ENCODE measurements around the gene PCSK6.

DNA sequence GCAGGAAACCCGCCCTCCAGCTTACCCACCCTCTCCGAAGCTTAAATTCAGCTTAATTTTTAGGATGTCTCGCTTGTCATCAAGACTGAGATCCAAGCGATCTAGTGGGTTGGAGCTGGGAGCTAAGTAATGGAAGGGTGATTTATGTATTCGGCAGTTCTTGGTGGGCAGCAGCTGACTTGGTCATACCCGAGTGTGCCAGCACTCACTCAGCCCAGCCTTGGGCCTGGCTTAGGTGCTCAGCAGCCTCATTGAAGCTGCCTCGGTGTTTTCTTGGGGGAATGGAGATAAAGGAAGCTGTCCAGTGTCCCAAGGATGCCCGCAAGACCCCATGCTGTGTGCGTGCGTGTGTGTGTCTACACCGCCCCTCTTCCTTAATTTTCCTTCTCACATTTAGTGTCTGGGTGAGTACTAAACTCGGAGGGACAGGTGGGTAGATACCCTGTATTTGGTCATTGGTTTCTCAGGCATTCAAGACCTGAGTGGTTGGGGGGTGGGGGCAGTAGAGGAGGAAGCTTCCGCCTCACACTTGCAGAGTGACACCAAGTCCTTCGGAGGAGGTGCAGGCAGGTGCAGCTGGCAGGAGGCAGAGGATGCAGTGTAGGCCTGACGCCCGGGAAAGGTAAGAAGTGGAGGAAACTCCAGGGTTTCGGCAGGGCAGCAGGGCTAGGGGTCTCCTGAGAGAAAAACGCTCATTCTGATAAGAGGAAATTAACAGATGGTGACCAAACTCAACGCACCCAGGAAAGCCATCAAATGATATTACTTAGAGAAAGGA is 92.8 kb downstream of the PCSK6 start:
- TF ChIP-seq, protein P1, sequence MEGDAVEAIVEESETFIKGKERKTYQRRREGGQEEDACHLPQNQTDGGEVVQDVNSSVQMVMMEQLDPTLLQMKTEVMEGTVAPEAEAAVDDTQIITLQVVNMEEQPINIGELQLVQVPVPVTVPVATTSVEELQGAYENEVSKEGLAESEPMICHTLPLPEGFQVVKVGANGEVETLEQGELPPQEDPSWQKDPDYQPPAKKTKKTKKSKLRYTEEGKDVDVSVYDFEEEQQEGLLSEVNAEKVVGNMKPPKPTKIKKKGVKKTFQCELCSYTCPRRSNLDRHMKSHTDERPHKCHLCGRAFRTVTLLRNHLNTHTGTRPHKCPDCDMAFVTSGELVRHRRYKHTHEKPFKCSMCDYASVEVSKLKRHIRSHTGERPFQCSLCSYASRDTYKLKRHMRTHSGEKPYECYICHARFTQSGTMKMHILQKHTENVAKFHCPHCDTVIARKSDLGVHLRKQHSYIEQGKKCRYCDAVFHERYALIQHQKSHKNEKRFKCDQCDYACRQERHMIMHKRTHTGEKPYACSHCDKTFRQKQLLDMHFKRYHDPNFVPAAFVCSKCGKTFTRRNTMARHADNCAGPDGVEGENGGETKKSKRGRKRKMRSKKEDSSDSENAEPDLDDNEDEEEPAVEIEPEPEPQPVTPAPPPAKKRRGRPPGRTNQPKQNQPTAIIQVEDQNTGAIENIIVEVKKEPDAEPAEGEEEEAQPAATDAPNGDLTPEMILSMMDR (IDR thresholded peaks at IDR 0.05): no peak
- TF ChIP-seq EP300 (IDR thresholded peaks at IDR 0.05): no peak
- no peak for TF ChIP-seq POLR2A (IDR thresholded peaks at IDR 0.05)
